ENCODE results near the gene BOD1.
A peak's percentile ranks its signal among the peaks of the same experiment; 100 is the strongest.

The BOD1 gene

GRCh38 chr5:173616577-173617118 is at the start of gene BOD1:
Gene BOD1, minus strand, starts transcription at chr5:173616650. Its CDS starts 214 bp downstream, at chr5:173616436.
- peak; percentile 98 for DNase-seq

GRCh38 chr5:173665326-173665725 is 48.9 kb upstream of the BOD1 start:
- DNase-seq: no peak

- DNase-seq: no peak
These were observed 47.7 kb upstream of the BOD1 start for GRCh38 chr5:173664154-173664526.

GRCh38 chr5:173663352-173664153 is 47.1 kb upstream of the BOD1 start:
- no peak for DNase-seq

- DNase-seq: no peak
These were observed 46.3 kb upstream of the BOD1 start for GRCh38 chr5:173662581-173663351.

- no peak for DNase-seq
These were observed 44.2 kb upstream of the BOD1 start for GRCh38 chr5:173660481-173661280.

GRCh38 chr5:173659423-173659822 is 43.0 kb upstream of the BOD1 start:
- DNase-seq: no peak

- no peak for DNase-seq
These were observed 41.4 kb upstream of the BOD1 start for GRCh38 chr5:173657741-173658356.

GRCh38 chr5:173655196-173655797 is 38.8 kb upstream of the BOD1 start:
- DNase-seq: no peak

GRCh38 chr5:173653822-173654523 is 37.5 kb upstream of the BOD1 start:
- no peak for DNase-seq

GRCh38 chr5:173648308-173648866 is 31.9 kb upstream of the BOD1 start:
- no peak for DNase-seq

GRCh38 chr5:173646692-173647091 is 30.2 kb upstream of the BOD1 start:
- DNase-seq: no peak

GRCh38 chr5:173645890-173646574 is 29.6 kb upstream of the BOD1 start:
- no peak for DNase-seq

GRCh38 chr5:173645437-173645807 is 29.0 kb upstream of the BOD1 start:
- no peak for DNase-seq

- no peak for DNase-seq
These were observed 28.4 kb upstream of the BOD1 start for GRCh38 chr5:173644673-173645436.

- no peak for DNase-seq
These were observed 27.5 kb upstream of the BOD1 start for GRCh38 chr5:173643964-173644363.

GRCh38 chr5:173642895-173643481 is 26.5 kb upstream of the BOD1 start:
- DNase-seq: no peak

GRCh38 chr5:173642191-173642816 is 25.9 kb upstream of the BOD1 start:
- DNase-seq: no peak
